ENCODE data around the gene OR52A1. TPM values are rescaled to one million over a fixed set of nuclear protein-coding genes. Genes with fewer than 3 reads are reported as not detected.

The OR52A1 gene
- total and polyA plus RNA-seq, 2 of the 4 experiments (the other 2 are of a cell fraction) = not detected

GRCh38 chr11:5197536-5197935, 43.0 kb upstream of the OR52A1 start:
- Histone ChIP-seq H2AK5ac (ENCODE audit: low read depth, low read length) (no peak overlapping the region), H2BK5ac (ENCODE audit: low read depth, low read length, poor library complexity, severe bottlenecking) (peak overlapping the region; percentile 56), H4K20me1 (ENCODE audit: insufficient read depth, low read length) (no peaks in the 10 kb centered on the region), H2AK9ac (replicated peaks; ENCODE audit: low read depth, low read length, poor library complexity) (no peak overlapping the region), H3K9me3 (ENCODE audit: control insufficient read depth, insufficient read depth, low read length) (no peaks in the 10 kb centered on the region), H3K79me1 (ENCODE audit: low read depth in 1 of 2, low read length in 2 of 2) (no peaks in the 10 kb centered on the region), H3K18ac (ENCODE audit: low read depth, low read length) (no peak overlapping the region; the same call in 1 of the 2 replicates), H3K36me3 (ENCODE audit: control insufficient read depth, insufficient read depth, low read length) (no peaks in the 10 kb centered on the region), H3K56ac (ENCODE audit: extremely low read depth, insufficient read depth, low read length) (no peak overlapping the region), H4K5ac (ENCODE audit: low read depth, low read length) (no peak overlapping the region), H3K14ac (replicated peaks; ENCODE audit: low read depth, low read length) (no peak overlapping the region), H4K91ac (ENCODE audit: insufficient read depth, low read depth, low read length) (no peak overlapping the region), H3K27me3 (ENCODE audit: control insufficient read depth, insufficient read depth, low read length) (no peaks in the 10 kb centered on the region), H2AFZ (replicated peaks; ENCODE audit: low read length, poor library complexity) (no peak overlapping the region), H3K4me2 (ENCODE audit: low read depth, low read length) (no peak overlapping the region), H3K4me1 (ENCODE audit: control insufficient read depth, insufficient read depth, low read length) (peaks cover 2% of the 10 kb centered on the region; the same call in 1 of the 2 replicates), H3K23ac (ENCODE audit: low read depth, low read length) (no peak overlapping the region), H3K4me3 (ENCODE audit: insufficient read depth, low read depth, low read length) (no peak overlapping the region), H2BK20ac (ENCODE audit: low read depth, low read length) (no peak overlapping the region), H2BK15ac (ENCODE audit: low read depth, low read length) (no peak overlapping the region), H4K8ac (ENCODE audit: low read depth in 2 of 2, low read length in 2 of 2) (no peak overlapping the region), H3K4ac (ENCODE audit: low read depth, low read length) (no peak overlapping the region), H3K9ac (ENCODE audit: low read depth, low read length) (no peak overlapping the region), H3K27ac (ENCODE audit: insufficient read depth, low read length) (no peak overlapping the region), H2BK120ac (ENCODE audit: low read depth, low read length) (no peak overlapping the region), H3K9me1 (ENCODE audit: insufficient read depth, low read length) (no peaks in the 10 kb centered on the region)
- in situ Hi-C loops (cut with MboI; ENCODE audit: low sequenced_read_pairs) = no loop called here
- DNase-seq (peak; percentile 75), ATAC-seq (ENCODE audit: low read depth) (peak; percentile 84)
- no TSS peak for BruUV-seq (replicated peaks)
- no peak for TF ChIP-seq RAD21 (IDR thresholded peaks at IDR 0.05; ENCODE audit: low read length)
- TF ChIP-seq CEBPB (IDR thresholded peaks at IDR 0.05; ENCODE audit: low read depth, low read length) = peak; percentile 50; the same call in 1 of the 2 replicates
- CTCF ChIA-PET = interaction anchor here (0.6 kb wide), 1 partner anchor 81 kb away, joined by 4 read pairs; no protein-coding TSS in a partner anchor
- WGBS, 2 experiments (ENCODE audit: extremely low coverage in 2 of 2, insufficient read length in 1 of 2) = no CpG with 5 or more reads among the region's 3 CpGs
- dilution Hi-C loops (cut with HindIII; ENCODE audit: low sequenced_read_pairs, unreplicated experiment) = no loop called here
- intact Hi-C loops (cut with micrococcal nuclease) = no loop called here
- POLR2A ChIA-PET (ENCODE audit: unreplicated experiment) = no interaction called here
